Trophoblast cell (in vitro differentiated cells and primary cell): ENCODE measurements around the gene JAZF1.

Experiments
- DNase-seq, 2 donors: peaks; one replicate each; pipeline ENCODE4 v3.0.0-alpha.2; 2016
- H2AFZ ChIP-seq: 2 replicates; pipeline ENCODE4 v1.6.1; 2013; ENCODE audit warnings: low read length, moderate library complexity, mild to moderate bottlenecking; ENCODE audit not compliant: insufficient read depth, poor library complexity
- H2AK5ac ChIP-seq: 2 replicates; pipeline ENCODE4 v1.6.1; 2013; ENCODE audit warnings: mild to moderate bottlenecking, low read length
- H2BK120ac ChIP-seq: 2 replicates; pipeline ENCODE4 v1.6.1; 2013; ENCODE audit warnings: low read length, mild to moderate bottlenecking, moderate library complexity; ENCODE audit not compliant: insufficient read depth, poor library complexity
- H2BK12ac ChIP-seq: 2 replicates; pipeline ENCODE4 v1.6.1; 2013; ENCODE audit warnings: mild to moderate bottlenecking, low read length, moderate library complexity
- H2BK5ac ChIP-seq: 2 replicates; pipeline ENCODE4 v1.6.1; 2013; ENCODE audit warnings: low read length, low read depth, moderate library complexity, mild to moderate bottlenecking; ENCODE audit not compliant: poor library complexity
- H3K14ac ChIP-seq: 2 replicates; pipeline ENCODE4 v1.6.1; 2013; ENCODE audit warnings: mild to moderate bottlenecking, low read length
- H3K18ac ChIP-seq: 2 replicates; pipeline ENCODE4 v1.6.1; 2013; ENCODE audit warnings: mild to moderate bottlenecking, low read length
- H3K23ac ChIP-seq: 2 replicates; pipeline ENCODE4 v1.6.1; 2013; ENCODE audit warnings: low read length
- H3K27ac ChIP-seq: 2 replicates; pipeline ENCODE4 v1.5.1; 2013; ENCODE audit warnings: low read depth, mild to moderate bottlenecking, inconsistent platforms, low read length, moderate library complexity
- H3K27me3 ChIP-seq: 2 replicates; pipeline ENCODE4 v1.6.1; 2013; ENCODE audit warnings: inconsistent platforms, mild to moderate bottlenecking, low read length, moderate library complexity; ENCODE audit not compliant: insufficient read depth
- H3K36me3 ChIP-seq, 2 experiments: 1 replicate in 1 of 2; 2 replicates in 1 of 2; pipeline ENCODE4 v1.6.1; 2013; ENCODE audit warnings: low read length in 2 of 2, mild to moderate bottlenecking in 2 of 2, moderate library complexity in 1 of 2; ENCODE audit not compliant: insufficient read depth in 2 of 2, control insufficient read depth in 1 of 2
- H3K4ac ChIP-seq: 2 replicates; pipeline ENCODE4 v1.6.1; 2013; ENCODE audit warnings: low read depth, mild to moderate bottlenecking, low read length, moderate library complexity
- H3K4me1 ChIP-seq, 2 experiments: 1 replicate in 1 of 2; 2 replicates in 1 of 2; pipeline ENCODE4 v1.6.1; 2013; ENCODE audit warnings: low read length in 2 of 2, mild to moderate bottlenecking in 2 of 2, moderate library complexity in 1 of 2; ENCODE audit not compliant: insufficient read depth in 2 of 2, control insufficient read depth in 1 of 2
- H3K4me2 ChIP-seq: 2 replicates; pipeline ENCODE4 v1.6.1; 2013; ENCODE audit warnings: inconsistent platforms, mild to moderate bottlenecking, low read length, moderate library complexity
- H3K4me3 ChIP-seq: 2 replicates; pipeline ENCODE4 v1.5.1; 2013; ENCODE audit warnings: mild to moderate bottlenecking, low read depth, low read length, inconsistent platforms
- H3K79me1 ChIP-seq: one replicate; pipeline ENCODE4 v1.6.1; 2013; ENCODE audit warnings: low read length
- H3K79me2 ChIP-seq: 2 replicates; pipeline ENCODE4 v1.6.1; 2013; ENCODE audit warnings: low read length, mild to moderate bottlenecking; ENCODE audit not compliant: control insufficient read depth, insufficient read depth, poor library complexity
- H3K9ac ChIP-seq: 2 replicates; pipeline ENCODE4 v1.6.1; 2013; ENCODE audit warnings: mild to moderate bottlenecking, low read length
- H3K9me3 ChIP-seq: 2 replicates; pipeline ENCODE4 v1.6.1; 2013; ENCODE audit warnings: low read depth, mild to moderate bottlenecking, control low read depth, inconsistent platforms, low read length; ENCODE audit not compliant: insufficient read depth
- H4K12ac ChIP-seq: 2 replicates; pipeline ENCODE4 v1.6.1; 2013; ENCODE audit warnings: low read depth, mild to moderate bottlenecking, low read length, moderate library complexity
- H4K8ac ChIP-seq: 2 replicates; pipeline ENCODE4 v1.6.1; 2013; ENCODE audit warnings: low read depth, mild to moderate bottlenecking, low read length, moderate library complexity
- H4K91ac ChIP-seq: one replicate; pipeline ENCODE4 v1.6.1; 2013; ENCODE audit warnings: low read depth, mild to moderate bottlenecking, low read length, moderate library complexity
- WGBS: extraction: QIAGEN DNeasy Blood & Tissue Kit; methylation state at CpG from one replicate; pipeline ENCODE4 v1.1.7; 2013; ENCODE audit warnings: missing lambda C conversion rate; ENCODE audit not compliant: insufficient read length, insufficient coverage; ENCODE audit errors: extremely low coverage; 5-methylcytosine and 5-hydroxymethylcytosine counted together

The JAZF1 gene

DNA sequence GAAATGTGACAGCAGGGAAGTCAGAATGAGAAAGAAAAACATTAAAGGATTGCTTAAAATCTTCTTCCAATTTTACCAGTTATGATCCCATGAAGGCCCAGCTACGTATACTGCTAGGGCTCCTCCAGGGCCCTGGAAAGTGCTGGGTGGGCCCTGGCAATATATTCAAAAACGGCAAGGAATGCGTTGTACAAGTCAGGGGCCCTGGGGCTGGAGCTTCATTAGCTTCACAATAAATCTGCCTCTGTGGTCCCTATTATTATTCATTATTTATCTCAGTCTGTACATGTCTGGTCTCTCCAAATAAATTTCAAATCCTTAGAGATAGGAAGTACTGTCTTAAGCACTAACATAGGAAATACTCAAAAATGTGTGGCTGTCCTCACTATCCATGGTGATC, 7.6 kb downstream of the JAZF1 start:
- no peak overlapping the region for H3K4ac ChIP-seq
- no peak for DNase-seq
- WGBS = no CpG with 5 or more reads among the region's 3 CpGs

DNA sequence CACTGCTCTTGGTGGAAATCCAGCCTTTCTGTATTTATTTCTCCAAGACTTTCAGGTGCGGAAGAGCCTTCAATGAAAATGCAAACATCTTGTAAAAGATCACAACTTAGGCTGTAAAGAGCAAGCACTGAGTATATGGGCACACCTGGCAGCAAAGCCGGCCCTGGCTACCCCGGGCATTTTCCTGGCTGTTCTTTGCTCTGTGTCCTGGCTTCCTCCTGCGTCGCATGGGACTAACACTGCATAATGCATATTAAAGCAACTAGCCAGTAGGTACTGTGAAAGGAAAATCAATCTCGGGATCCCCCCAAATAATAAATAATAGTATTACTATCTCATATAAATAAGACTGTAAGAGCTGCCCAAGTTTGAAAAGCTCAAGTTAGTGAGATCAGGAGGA, 9.9 kb downstream of the JAZF1 start:
- Histone ChIP-seq H4K8ac (no peak overlapping the region), H3K9ac (no peak overlapping the region), H3K36me3 (no peaks in the 10 kb centered on the region), H4K91ac (no peak overlapping the region), H3K18ac (no peak overlapping the region), H4K12ac (no peak overlapping the region), H2BK12ac (no peak overlapping the region), H3K79me1 (no peaks in the 10 kb centered on the region), H2AFZ (no peak overlapping the region), H3K79me2 (no peaks in the 10 kb centered on the region), H3K14ac (no peak overlapping the region), H3K4me2 (no peak overlapping the region), H3K27me3 (no peaks in the 10 kb centered on the region), H3K23ac (no peak overlapping the region), H3K4ac (no peak overlapping the region), H2BK5ac (no peak overlapping the region), H3K9me3 (no peaks in the 10 kb centered on the region), H3K4me1 (peaks cover 3% of the 10 kb centered on the region in 2 experiments), H3K4me3 (no peak overlapping the region), H2BK120ac (no peak overlapping the region), H3K27ac (no peak overlapping the region), H2AK5ac (no peak overlapping the region)
- no peak for DNase-seq
- WGBS = no CpG with 5 or more reads among the region's 6 CpGs

More for the DNA sequence above, 7.6 kb downstream of the JAZF1 start:
- Histone ChIP-seq H3K18ac (no peak overlapping the region), H3K23ac (no peak overlapping the region), H3K27me3 (no peaks in the 10 kb centered on the region), H3K79me1 (no peaks in the 10 kb centered on the region), H3K9ac (no peak overlapping the region), H2AFZ (no peak overlapping the region), H3K79me2 (no peaks in the 10 kb centered on the region), H2AK5ac (no peak overlapping the region), H3K27ac (no peak overlapping the region), H2BK5ac (no peak overlapping the region), H3K4me1 (peaks cover 3% of the 10 kb centered on the region in 2 experiments), H3K14ac (no peak overlapping the region), H4K8ac (no peak overlapping the region), H4K91ac (no peak overlapping the region), H2BK12ac (no peak overlapping the region), H4K12ac (no peak overlapping the region), H3K9me3 (no peaks in the 10 kb centered on the region), H3K4me2 (no peak overlapping the region), H2BK120ac (no peak overlapping the region), H3K36me3 (no peaks in the 10 kb centered on the region), H3K4me3 (no peak overlapping the region)

DNA sequence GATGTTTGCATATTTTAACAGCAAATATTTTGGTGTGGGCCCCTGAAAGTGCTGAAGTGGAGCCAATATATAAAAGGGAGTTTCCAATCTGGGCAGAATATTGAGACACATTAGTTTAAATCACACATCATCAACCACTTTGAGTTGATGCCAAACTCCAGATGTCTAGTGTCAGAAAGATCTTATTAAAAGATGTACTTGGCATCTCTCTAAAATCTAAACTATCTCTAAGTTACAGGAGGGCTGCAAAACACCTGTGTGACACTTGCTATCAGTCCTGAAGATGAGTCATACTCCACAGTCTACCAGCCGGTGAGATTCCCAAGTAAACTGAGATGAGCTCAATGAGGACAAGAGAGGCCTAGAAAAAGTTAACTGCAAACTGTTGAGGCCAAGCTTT, 11.4 kb downstream of the JAZF1 start:
- no peak overlapping the region for H2BK12ac ChIP-seq
- H3K4me3 ChIP-seq = no peak overlapping the region
- no peak overlapping the region for H2BK120ac ChIP-seq
- H3K79me1 ChIP-seq = no peaks in the 10 kb centered on the region
- no peaks in the 10 kb centered on the region for H3K79me2 ChIP-seq
- H3K9ac ChIP-seq = no peak overlapping the region
- H3K27ac ChIP-seq = no peak overlapping the region
- H2BK5ac ChIP-seq = no peak overlapping the region
- DNase-seq = peak in 1 of 2 donors; percentile 12
- H3K9me3 ChIP-seq = no peaks in the 10 kb centered on the region
- no peak overlapping the region for H4K8ac ChIP-seq
- no peak overlapping the region for H2AK5ac ChIP-seq
- H2AFZ ChIP-seq = no peak overlapping the region
- H3K27me3 ChIP-seq = no peaks in the 10 kb centered on the region
- H3K23ac ChIP-seq = no peak overlapping the region
- no peak overlapping the region for H4K91ac ChIP-seq
- H3K18ac ChIP-seq = no peak overlapping the region
- no peak overlapping the region for H3K14ac ChIP-seq
- H3K36me3 ChIP-seq = no peaks in the 10 kb centered on the region
- WGBS = no CpG with 5 or more reads among the region's 1 CpG
- H3K4me1 ChIP-seq = no peaks in the 10 kb centered on the region
- H4K12ac ChIP-seq = no peak overlapping the region
- no peak overlapping the region for H3K4ac ChIP-seq
- no peak overlapping the region for H3K4me2 ChIP-seq

DNA sequence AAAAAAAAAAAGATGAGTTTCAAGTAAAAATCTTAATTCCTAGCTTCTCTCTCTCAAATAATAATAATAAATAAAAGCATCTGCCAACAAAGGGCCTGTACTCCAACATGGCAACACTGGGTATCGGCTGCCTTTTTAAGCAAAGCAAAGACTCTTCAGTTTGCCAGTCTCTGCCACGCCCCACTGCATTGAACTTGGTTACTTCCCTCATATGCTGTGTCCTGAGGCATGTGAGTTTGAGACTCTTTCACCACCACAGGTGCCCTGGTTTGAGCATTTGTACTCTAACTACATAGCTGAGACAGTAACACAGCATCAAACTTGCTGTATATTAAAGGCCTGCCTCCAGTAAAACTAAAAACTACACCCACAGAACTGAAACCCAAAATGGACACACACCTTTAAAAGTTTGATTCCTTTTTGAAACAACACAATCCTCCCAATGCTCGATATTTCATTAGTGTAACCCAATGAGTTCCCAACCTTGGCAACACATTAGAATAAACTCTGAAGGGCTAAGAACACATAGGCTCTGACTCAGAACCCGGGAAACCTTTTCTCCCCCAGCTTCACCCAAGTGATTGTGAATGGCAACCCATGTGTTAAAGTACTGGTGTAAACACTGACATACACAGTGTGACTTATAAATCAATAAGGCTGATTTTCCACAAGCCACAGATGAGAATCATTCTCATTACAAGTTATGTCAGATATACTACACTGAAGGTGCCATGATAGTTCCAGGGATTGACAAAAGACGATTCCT, 12.0 kb downstream of the JAZF1 start:
- no CpG with 5 or more reads among the region's 5 CpGs for WGBS
- H3K27ac ChIP-seq = no peak overlapping the region

More for the DNA sequence above, 12.0 kb downstream of the JAZF1 start:
- Histone ChIP-seq H4K91ac (no peak overlapping the region), H3K4ac (no peak overlapping the region), H3K18ac (no peak overlapping the region), H3K9ac (no peak overlapping the region), H3K23ac (no peak overlapping the region), H3K4me2 (no peak overlapping the region), H2BK5ac (no peak overlapping the region), H3K79me1 (no peaks in the 10 kb centered on the region), H3K4me1 (no peaks in the 10 kb centered on the region), H2BK12ac (no peak overlapping the region), H3K14ac (no peak overlapping the region), H2BK120ac (no peak overlapping the region), H3K36me3 (no peaks in the 10 kb centered on the region), H3K9me3 (no peaks in the 10 kb centered on the region), H3K4me3 (no peak overlapping the region), H3K79me2 (no peaks in the 10 kb centered on the region), H2AFZ (no peak overlapping the region), H4K12ac (no peak overlapping the region), H3K27me3 (no peaks in the 10 kb centered on the region), H2AK5ac (no peak overlapping the region), H4K8ac (no peak overlapping the region)
- DNase-seq = no peak
